Endothelial cell of umbilical vein (primary cell): Measurements from ENCODE around the gene C11orf71. TPM values are rescaled to one million over a fixed set of nuclear protein-coding genes. Genes with fewer than 3 reads are reported as not detected.

ENCODE experiments used
- BruUV-seq: library from RNA; stranded (reverse); fragments of 400-500 nt; replicated peaks from 2 replicates; lab custom pipeline; 2021; lab: Mats Ljungman, UMichigan
- CTCF ChIA-PET: fragments of 300-600, 350-600 bp; sonication (Branson Sonifier 250); formaldehyde crosslinking; loops from one replicate; lab custom pipeline; 2021; ENCODE audit warnings: antibody characterized with exemption, inconsistent platforms; lab: Charles Lee
- POLR2A ChIA-PET: fragments of 300-600, 350-600 bp; sonication (Branson Sonifier 250); formaldehyde crosslinking; loops from one replicate; lab custom pipeline; 2021; ENCODE audit warnings: antibody characterized with exemption, inconsistent platforms; lab: Charles Lee
- DNase-seq: peaks from one replicate; pipeline ENCODE4 v3.0.0-alpha.2; 2011; ENCODE audit warnings: low read depth, low spot score
- FAIRE-seq: peaks from 2 replicates; lab custom pipeline; 2011; peaks lifted over from hg19 to GRCh38; lab: Jason Lieb, UNC
- H2AFZ ChIP-seq: 2 replicates; pipeline ENCODE4 v1.6.0; 2012; ENCODE audit warnings: low read depth, low read length, control low read depth, inconsistent platforms
- H3K27ac ChIP-seq: 2 replicates; pipeline ENCODE4 v1.5.1; 2011; ENCODE audit warnings: low read depth, mild to moderate bottlenecking, control low read depth, low read length, moderate library complexity; ENCODE audit not compliant: insufficient read depth
- H3K27me3 ChIP-seq, 2 experiments: 2 replicates each; pipeline versions ENCODE4 v1.6.0 to v1.6.1; 2011; ENCODE audit warnings: low read length in 2 of 2, mixed read lengths in 1 of 2; ENCODE audit not compliant: control insufficient read depth in 2 of 2, insufficient read depth in 2 of 2
- H3K36me3 ChIP-seq, 2 experiments: 2 replicates in 1 of 2; 3 replicates in 1 of 2; pipeline ENCODE4 v1.5.1; 2011; ENCODE audit warnings: low read length in 2 of 2, mild to moderate bottlenecking in 1 of 2, moderate library complexity in 1 of 2; ENCODE audit not compliant: control insufficient read depth in 2 of 2, insufficient read depth in 2 of 2; ENCODE audit errors: extremely low read depth in 1 of 2
- H3K4me1 ChIP-seq: 3 replicates; pipeline ENCODE4 v1.5.1; 2011; ENCODE audit warnings: mild to moderate bottlenecking, low read length; ENCODE audit not compliant: control insufficient read depth, insufficient read depth; ENCODE audit errors: extremely low read depth
- H3K4me2 ChIP-seq: 2 replicates; pipeline ENCODE4 v1.6.1; 2011; ENCODE audit warnings: low read length, control low read depth, mixed read lengths; ENCODE audit not compliant: insufficient read depth
- H3K4me3 ChIP-seq, 3 experiments: fragments of 200-600 bp in 1 of 3; sonication (generic), shearing (Covaris generic) in 1 of 3; replicated peaks in 1 of 3; 2 replicates each; pipeline ENCODE4 v1.5.1; 2011 to 2016; ENCODE audit warnings: control low read depth in 3 of 3, low read length in 3 of 3, mild to moderate bottlenecking in 2 of 3, inconsistent platforms in 1 of 3, low read depth in 1 of 3, moderate library complexity in 1 of 3; ENCODE audit not compliant: insufficient read depth in 1 of 3
- H3K79me2 ChIP-seq: 2 replicates; pipeline ENCODE4 v1.6.0; 2012; ENCODE audit warnings: low read length, inconsistent platforms; ENCODE audit not compliant: control insufficient read depth, insufficient read depth
- H3K9ac ChIP-seq: replicated peaks from 2 replicates; pipeline ENCODE3; 2011; ENCODE audit warnings: low read length, control low read depth; ENCODE audit not compliant: insufficient read depth; ENCODE audit errors: extremely low read depth
- H3K9me1 ChIP-seq: replicated peaks from 3 replicates; pipeline ENCODE4 v1.6.0; 2011; ENCODE audit warnings: mild to moderate bottlenecking, low read length; ENCODE audit not compliant: control insufficient read depth, insufficient read depth; ENCODE audit errors: extremely low read depth
- H3K9me3 ChIP-seq: replicated peaks from 2 replicates; pipeline ENCODE4 v1.5.1; 2012; ENCODE audit warnings: low read length, inconsistent platforms; ENCODE audit not compliant: control insufficient read depth, insufficient read depth
- H4K20me1 ChIP-seq: replicated peaks from 2 replicates; pipeline ENCODE3; 2011; ENCODE audit warnings: mild to moderate bottlenecking, low read length; ENCODE audit not compliant: control insufficient read depth, insufficient read depth; ENCODE audit errors: extremely low read depth
- CTCF ChIP-seq, 2 donors: IDR thresholded peaks; 1 replicate in 1 of 2; 2 replicates in 1 of 2; pipeline ENCODE4 v1.5.1; 2011; ENCODE audit warnings: low read length in 2 of 2, mild to moderate bottlenecking in 2 of 2, moderate library complexity in 2 of 2, control low read depth in 1 of 2, inconsistent platforms in 1 of 2, low read depth in 1 of 2; ENCODE audit not compliant: insufficient read depth in 1 of 2; ENCODE audit errors: extremely low read depth in 1 of 2
- EZH2 ChIP-seq: IDR thresholded peaks from 2 replicates; pipeline ENCODE4 v1.6.1; 2012; ENCODE audit warnings: borderline replicate concordance, low read depth, mild to moderate bottlenecking, moderate library complexity, low read length, inconsistent platforms; ENCODE audit not compliant: severe bottlenecking
- FOS ChIP-seq: IDR thresholded peaks from 2 replicates; pipeline ENCODE4 v1.6.1; 2011; ENCODE audit warnings: mild to moderate bottlenecking, low read length, moderate library complexity, borderline replicate concordance; ENCODE audit not compliant: insufficient read depth
- GATA2 ChIP-seq: IDR thresholded peaks from 2 replicates; pipeline ENCODE4 v1.7.0; 2011; ENCODE audit warnings: low read depth, mild to moderate bottlenecking, moderate library complexity, mixed read lengths, low read length; ENCODE audit not compliant: insufficient read length, insufficient read depth
- JUN ChIP-seq: IDR thresholded peaks from 2 replicates; pipeline ENCODE4 v1.6.1; 2011; ENCODE audit warnings: borderline replicate concordance, low read depth; ENCODE audit not compliant: insufficient read length, insufficient read depth
- MAX ChIP-seq: IDR thresholded peaks from 2 replicates; pipeline ENCODE4 v1.6.1; 2011; ENCODE audit not compliant: insufficient read depth, insufficient read length
- MYC ChIP-seq: IDR thresholded peaks from one replicate; pipeline ENCODE4 v1.6.1; 2011; ENCODE audit warnings: mild to moderate bottlenecking, low read depth, low read length
- POLR2A ChIP-seq: IDR thresholded peaks from 2 replicates; pipeline ENCODE4 v1.6.1; 2012; ENCODE audit warnings: low read depth, mild to moderate bottlenecking, control low read depth, low read length
- POLR2AphosphoS5 ChIP-seq: IDR thresholded peaks from 2 replicates; pipeline ENCODE4 v1.6.1; 2012; ENCODE audit warnings: low read depth, mild to moderate bottlenecking, control low read depth, low read length, moderate library complexity; ENCODE audit not compliant: insufficient read depth
- dilution Hi-C: fragments of 300-500 bp; cut with MboI; formaldehyde crosslinking; loops from one replicate; pipeline ENCODE4 v1.15.0; 2019; ENCODE audit warnings: low sequenced_read_pairs; ENCODE audit not compliant: extremely low pct_ligation_motif_present
- intact Hi-C: fragments of 100-400 bp; cut with micrococcal nuclease; formaldehyde crosslinking; loops from one replicate; pipeline ENCODE4 v1.10.0; 2022
- polyA plus RNA-seq, 4 experiments: library from polyadenylated mRNA; depleted of rRNA in 3 of 4; stranded (reverse) in 3 of 4; unstranded in 1 of 4; fragments of >200 nt; gene quantifications; 2 replicates each; pipeline versions ENCODE4 v1.2.1 to v1.2.3, GENCODE V29; 2011 to 2012; ENCODE audit warnings: missing spikeins in 1 of 4
- total RNA-seq: library from RNA; stranded (reverse); gene quantifications from 2 replicates; pipeline ENCODE4 v1.2.3, GENCODE V29; 2021

C11orf71 gene
- total and polyA plus RNA-seq, 2 donors (not counting 3 experiments of a cell fraction or from before 2014, with no cell fraction given) = 4.0 to 6.9 TPM

DNA sequence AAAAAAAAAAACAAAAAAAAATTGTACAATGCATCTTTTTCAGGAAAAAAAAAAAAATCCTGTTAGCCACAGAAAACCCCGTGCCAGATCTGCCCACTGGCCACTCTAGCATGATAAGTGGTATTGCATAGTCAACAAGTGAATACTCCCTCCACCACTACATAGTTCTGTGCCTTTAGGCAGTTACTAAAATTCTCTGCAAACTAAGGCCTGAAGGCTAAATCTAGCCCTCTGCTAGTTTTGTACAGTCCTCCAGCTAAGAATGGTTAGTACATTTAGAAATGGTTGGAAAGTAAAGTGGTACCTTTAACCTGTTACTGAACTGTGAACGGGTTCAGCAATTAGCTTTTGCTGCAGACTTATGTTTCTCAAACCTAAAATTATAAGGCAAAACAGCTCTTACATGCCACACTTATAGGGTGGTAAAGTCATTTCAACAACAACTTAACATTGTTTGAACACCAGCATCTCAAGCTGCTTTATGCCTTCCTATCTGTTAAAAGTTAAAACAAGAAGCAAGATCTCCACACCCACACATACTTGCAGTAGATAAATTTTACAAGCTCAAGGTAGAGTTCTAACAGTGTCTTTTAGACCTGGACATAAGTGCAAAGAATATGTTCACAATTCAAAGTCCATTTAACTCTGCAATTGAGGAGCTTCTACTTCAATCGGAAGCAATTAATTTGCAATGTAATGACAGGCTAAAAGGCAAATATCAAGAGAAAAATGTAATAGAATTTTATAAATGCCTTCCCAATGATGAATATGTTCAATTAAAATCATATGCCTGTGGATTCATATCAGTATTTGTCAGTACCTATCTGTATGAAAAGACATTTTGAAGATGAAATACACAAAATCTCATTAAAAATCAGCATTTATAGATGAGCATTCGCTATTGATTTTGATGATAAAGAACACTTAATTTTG is 7.3 kb downstream of the C11orf71 start:
- no TSS peak for BruUV-seq
- H4K20me1 ChIP-seq = no peaks in the 10 kb centered on the region
- ChIA-PET CTCF (interaction anchor here (0.9 to 2.7 kb wide), 4 partner anchors 21 to 112 kb away, joined by 4 to 6 read pairs (median 6); no protein-coding TSS in a partner anchor), POLR2A (interaction anchor here (0.7 kb wide), 1 partner anchor 452 kb away, joined by 5 read pairs; no protein-coding TSS in a partner anchor)
- dilution Hi-C loops (no loop called here), intact Hi-C loops (no loop called here)
- H3K9me1 ChIP-seq = no peaks in the 10 kb centered on the region
- no peak overlapping the region for H3K27ac ChIP-seq
- no peaks in the 10 kb centered on the region for H3K79me2 ChIP-seq
- FAIRE-seq (no peak), DNase-seq (no peak)
- no peaks in the 10 kb centered on the region for H3K27me3 ChIP-seq
- H2AFZ ChIP-seq = no peak overlapping the region
- H3K4me3 ChIP-seq = no peak overlapping the region
- H3K9me3 ChIP-seq = no peaks in the 10 kb centered on the region
- TF ChIP-seq POLR2A (no peak), POLR2AphosphoS5 (no peak), MYC (no peak), GATA2 (no peak), FOS (no peak), MAX (no peak), EZH2 (no peak), JUN (no peak), CTCF (IDR thresholded peaks at IDR 0.05; ENCODE audit: extremely low read depth in 1 of 2, insufficient read depth in 1 of 2, low read depth in 1 of 2, low read length in 2 of 2) (no peak)
- no peak overlapping the region for H3K4me2 ChIP-seq
- no peaks in the 10 kb centered on the region for H3K36me3 ChIP-seq
- peaks cover 4% of the 10 kb centered on the region for H3K4me1 ChIP-seq
- no peak overlapping the region for H3K9ac ChIP-seq
